Measurements from ENCODE around the gene CENATAC. TPM values are rescaled to one million over a fixed set of nuclear protein-coding genes. Genes with fewer than 3 reads are reported as not detected.

The CENATAC gene
- total and polyA plus RNA-seq, 2 experiments from 2014 or later: 31.7 to 34.5 TPM

GRCh38 chr11:118957968-118958367, 40.0 kb upstream of the CENATAC start:
- H2AFZ ChIP-seq: no peak overlapping the region
- Mint-ChIP-seq H3K27me3 (ENCODE audit: insufficient read depth, low read depth, poor library complexity) (peaks cover 18% of the 10 kb centered on the region), H3K27ac (no peak overlapping the region), H3K36me3 (ENCODE audit: low read depth) (no peaks in the 10 kb centered on the region), H3K4me3 (no peak overlapping the region), H3K9me3 (no peaks in the 10 kb centered on the region), H3K4me1 (peaks cover 11% of the 10 kb centered on the region)
- H3K27ac ChIP-seq (ENCODE audit: low read depth): no peak overlapping the region
- H3K4me1 ChIP-seq (ENCODE audit: insufficient read depth): no peaks in the 10 kb centered on the region
- H3K4me2 ChIP-seq: no peak overlapping the region
- no peaks in the 10 kb centered on the region for H4K20me1 ChIP-seq (replicated peaks; ENCODE audit: insufficient read depth)
- TF ChIP-seq EZH2 (IDR thresholded peaks at IDR 0.05; ENCODE audit: low read depth, unreplicated experiment) (no peak), ZNF331 (CRISPR knock-in tag; IDR thresholded peaks at IDR 0.05; ENCODE audit: low read depth) (no peak), CTCF (conservative IDR thresholded peaks at IDR 0.05; ENCODE audit: low read depth in 2 of 2) (no peak), CREB1 (CRISPR knock-in tag; IDR thresholded peaks at IDR 0.05; ENCODE audit: low read depth) (no peak), POLR2AphosphoS5 (IDR thresholded peaks at IDR 0.05; ENCODE audit: low read depth) (no peak), ETS1 (IDR thresholded peaks at IDR 0.05) (no peak), EZH2phosphoT487 (IDR thresholded peaks at IDR 0.05; ENCODE audit: unreplicated experiment) (no peak), ZNF114 (CRISPR knock-in tag; IDR thresholded peaks at IDR 0.05) (no peak), ZNF462 (CRISPR knock-in tag; IDR thresholded peaks at IDR 0.05) (no peak), REST (IDR thresholded peaks at IDR 0.05; ENCODE audit: unreplicated experiment) (no peak), JUNB (IDR thresholded peaks at IDR 0.05; ENCODE audit: unreplicated experiment) (no peak), STAT1 (IDR thresholded peaks at IDR 0.05; ENCODE audit: unreplicated experiment) (no peak), NANOG (IDR thresholded peaks at IDR 0.05; ENCODE audit: borderline replicate concordance) (no peak)
- no peak overlapping the region for H3K4me3 ChIP-seq
- no peaks in the 10 kb centered on the region for H3K36me3 ChIP-seq (ENCODE audit: insufficient read depth)
- H3K27me3 ChIP-seq (ENCODE audit: insufficient read depth): no peaks in the 10 kb centered on the region
- no peak for ATAC-seq
- no peaks in the 10 kb centered on the region for H3F3A ChIP-seq (replicated peaks; ENCODE audit: low read depth)
- no peaks in the 10 kb centered on the region for H3K79me2 ChIP-seq (replicated peaks; ENCODE audit: insufficient read depth)
- H3K9me2 ChIP-seq (ENCODE audit: insufficient read depth): no peaks in the 10 kb centered on the region
- no peak for DNase-seq (ENCODE audit: low spot score)

Data from GM23338 (cell line).